ENCODE measurements around the gene TXNL4A. TPM values are rescaled to one million over a fixed set of nuclear protein-coding genes. Genes with fewer than 3 reads are reported as not detected.

TXNL4A gene
- total RNA-seq, 1 donor from 2014 or later = 79.5 TPM

GRCh38 chr18:79970419-79971133, 17.8 kb downstream of the TXNL4A start:
- H3K27me3 Mint-ChIP-seq (ENCODE audit: low read depth) = no peaks in the 10 kb centered on the region
- H3K27ac Mint-ChIP-seq = no peak overlapping the region
- peaks cover 47% of the 10 kb centered on the region for H3K36me3 Mint-ChIP-seq
- no peak for TF ChIP-seq CTCF (IDR thresholded peaks at IDR 0.05; ENCODE audit: unreplicated experiment)
- no peak for DNase-seq (ENCODE audit: low spot score in 2 of 2, unreplicated experiment in 2 of 2)
- no peak overlapping the region for H3K4me3 Mint-ChIP-seq
- H3K9me3 Mint-ChIP-seq = no peaks in the 10 kb centered on the region
- H3K4me1 Mint-ChIP-seq = peaks cover 1% of the 10 kb centered on the region

GRCh38 chr18:79965119-79965902, 23.1 kb downstream of the TXNL4A start:
- H3K9me3 Mint-ChIP-seq = no peaks in the 10 kb centered on the region
- no peak for TF ChIP-seq CTCF (IDR thresholded peaks at IDR 0.05; ENCODE audit: unreplicated experiment)
- H3K27ac Mint-ChIP-seq = peak overlapping the region; percentile 97
- H3K36me3 Mint-ChIP-seq = peaks cover 15% of the 10 kb centered on the region
- peak overlapping the region; percentile 73 for H3K4me3 Mint-ChIP-seq
- H3K4me1 Mint-ChIP-seq = peaks cover 34% of the 10 kb centered on the region
- peak in 1 of 2 experiments; percentile 55 for DNase-seq (ENCODE audit: low spot score in 2 of 2, unreplicated experiment in 2 of 2)
- H3K27me3 Mint-ChIP-seq (ENCODE audit: low read depth) = no peaks in the 10 kb centered on the region

GRCh38 chr18:79964330-79965118, 23.8 kb downstream of the TXNL4A start, which contains the start of gene HSBP1L1:
TSS of gene HSBP1L1 (plus strand) at chr18:79964643. CDS start at chr18:79964736, 93 bp downstream.
- peak in 1 of 2 experiments; percentile 78 for DNase-seq (ENCODE audit: low spot score in 2 of 2, unreplicated experiment in 2 of 2)

GRCh38 chr18:79963658-79964329, 24.6 kb downstream of the TXNL4A start:
- H3K9me3 Mint-ChIP-seq = no peaks in the 10 kb centered on the region
- peak overlapping the region; percentile 21 for H3K27ac Mint-ChIP-seq
- TF ChIP-seq CTCF (IDR thresholded peaks at IDR 0.05; ENCODE audit: unreplicated experiment) = no peak
- H3K4me3 Mint-ChIP-seq = peak overlapping the region; percentile 56
- DNase-seq (ENCODE audit: low spot score in 2 of 2, unreplicated experiment in 2 of 2) = no peak
- H3K36me3 Mint-ChIP-seq = peaks cover 9% of the 10 kb centered on the region
- H3K4me1 Mint-ChIP-seq = peaks cover 41% of the 10 kb centered on the region
- H3K27me3 Mint-ChIP-seq (ENCODE audit: low read depth) = no peaks in the 10 kb centered on the region

More at GRCh38 chr18:79964330-79965118, 23.8 kb downstream of the TXNL4A start, which contains the start of gene HSBP1L1:
- Mint-ChIP-seq H3K4me1 (peaks cover 41% of the 10 kb centered on the region), H3K36me3 (peaks cover 11% of the 10 kb centered on the region), H3K27me3 (ENCODE audit: low read depth) (no peaks in the 10 kb centered on the region), H3K4me3 (peak within 1 kb of the TSS; percentile 73), H3K27ac (peak within 1 kb of the TSS; percentile 97), H3K9me3 (no peaks in the 10 kb centered on the region)
- TF ChIP-seq CTCF (IDR thresholded peaks at IDR 0.05; ENCODE audit: unreplicated experiment) = no peak

All from mesothelial cell of epicardium (in vitro differentiated cells).